IMR-90 (cell line): ENCODE measurements around the gene CHRM4. TPM values are rescaled to one million over a fixed set of nuclear protein-coding genes. Genes with fewer than 3 reads are reported as not detected.

Experiments
- ATAC-seq: fragments of 200-7000 bp; cut with Tn5 transposase; 2 replicates; pipeline ENCODE4 v1.9.1; 2020; ENCODE audit warnings: low read depth, mild to moderate bottlenecking, moderate library complexity
- BruUV-seq: library from RNA; stranded (reverse); fragments of 400-500 nt; replicated peaks from 2 replicates; lab custom pipeline; 2021; lab: Mats Ljungman, UMichigan
- CTCF ChIA-PET: fragments of 300-600 bp; formaldehyde crosslinking; extraction: SDS; loops from one replicate; lab custom pipeline; 2021; ENCODE audit warnings: antibody characterized with exemption; lab: Yijun Ruan, JAX
- POLR2A ChIA-PET: fragments of 300-600 bp; sonication (Branson Sonifier 250); formaldehyde crosslinking; loops from one replicate; lab custom pipeline; 2022; ENCODE audit warnings: antibody characterized with exemption; ENCODE audit not compliant: unreplicated experiment; lab: Charles Lee
- DNase-seq: peaks from one replicate; pipeline ENCODE4 v3.0.0; 2013
- H2AFZ ChIP-seq: replicated peaks from 2 replicates; pipeline ENCODE3; 2013; ENCODE audit warnings: low read length, mild to moderate bottlenecking; ENCODE audit not compliant: poor library complexity
- H2AK5ac ChIP-seq: 2 replicates; pipeline ENCODE4 v1.6.1; 2013; ENCODE audit warnings: low read depth, low read length, inconsistent platforms
- H2AK9ac ChIP-seq: replicated peaks from 2 replicates; pipeline ENCODE3; 2013; ENCODE audit warnings: mild to moderate bottlenecking, low read depth, low read length, moderate library complexity; ENCODE audit not compliant: poor library complexity
- H2BK120ac ChIP-seq: 2 replicates; pipeline ENCODE4 v1.6.1; 2013; ENCODE audit warnings: low read depth, low read length, inconsistent platforms
- H2BK15ac ChIP-seq: 3 replicates; pipeline ENCODE4 v1.6.1; 2013; ENCODE audit warnings: low read depth, low read length, inconsistent platforms
- H2BK20ac ChIP-seq: 2 replicates; pipeline ENCODE4 v1.6.1; 2013; ENCODE audit warnings: low read depth, mild to moderate bottlenecking, inconsistent platforms, low read length, moderate library complexity
- H2BK5ac ChIP-seq: 2 replicates; pipeline ENCODE4 v1.6.1; 2013; ENCODE audit warnings: mild to moderate bottlenecking, low read depth, low read length, inconsistent platforms; ENCODE audit not compliant: poor library complexity, severe bottlenecking
- H3K14ac ChIP-seq: replicated peaks from 2 replicates; pipeline ENCODE4 v1.6.1; 2013; ENCODE audit warnings: low read depth, low read length, inconsistent platforms
- H3K18ac ChIP-seq: 2 replicates; pipeline ENCODE4 v1.6.1; 2013; ENCODE audit warnings: low read depth, low read length, control low read depth
- H3K23ac ChIP-seq: 2 replicates; pipeline ENCODE4 v1.6.1; 2013; ENCODE audit warnings: low read depth, low read length, inconsistent platforms
- H3K27ac ChIP-seq: 2 replicates; pipeline ENCODE4 v1.5.1; 2013; ENCODE audit warnings: mild to moderate bottlenecking, control low read depth, low read length; ENCODE audit not compliant: insufficient read depth
- H3K27me3 ChIP-seq: 2 replicates; pipeline ENCODE4 v1.6.1; 2013; ENCODE audit warnings: low read length; ENCODE audit not compliant: control insufficient read depth, insufficient read depth
- H3K36me3 ChIP-seq: 2 replicates; pipeline ENCODE4 v1.6.1; 2013; ENCODE audit warnings: low read length, mixed read lengths; ENCODE audit not compliant: control insufficient read depth, insufficient read depth
- H3K4ac ChIP-seq: 2 replicates; pipeline ENCODE4 v1.6.1; 2013; ENCODE audit warnings: low read depth, low read length, inconsistent platforms
- H3K4me1 ChIP-seq: 2 replicates; pipeline ENCODE4 v1.6.1; 2013; ENCODE audit warnings: low read length, mixed read lengths; ENCODE audit not compliant: control insufficient read depth, insufficient read depth
- H3K4me2 ChIP-seq: 2 replicates; pipeline ENCODE4 v1.6.1; 2013; ENCODE audit warnings: low read depth, mild to moderate bottlenecking, control low read depth, low read length, moderate library complexity
- H3K4me3 ChIP-seq: 2 replicates; pipeline ENCODE4 v1.5.1; 2013; ENCODE audit warnings: low read depth, mild to moderate bottlenecking, control low read depth, low read length, moderate library complexity; ENCODE audit not compliant: insufficient read depth
- H3K56ac ChIP-seq: 2 replicates; pipeline ENCODE4 v1.6.1; 2013; ENCODE audit warnings: low read length, inconsistent platforms; ENCODE audit not compliant: insufficient read depth; ENCODE audit errors: extremely low read depth
- H3K79me1 ChIP-seq, 2 experiments: 2 replicates each; pipeline ENCODE4 v1.6.1; 2013; ENCODE audit warnings: low read length in 2 of 2, inconsistent platforms in 1 of 2, low read depth in 1 of 2
- H3K9ac ChIP-seq: 2 replicates; pipeline ENCODE4 v1.6.1; 2013; ENCODE audit warnings: low read depth, low read length, control low read depth
- H3K9me1 ChIP-seq: 2 replicates; pipeline ENCODE4 v1.6.1; 2013; ENCODE audit warnings: low read length, inconsistent platforms; ENCODE audit not compliant: insufficient read depth
- H3K9me3 ChIP-seq: 2 replicates; pipeline ENCODE4 v1.6.1; 2013; ENCODE audit warnings: low read length; ENCODE audit not compliant: control insufficient read depth, insufficient read depth
- H4K20me1 ChIP-seq: 2 replicates; pipeline ENCODE4 v1.6.1; 2013; ENCODE audit warnings: low read length, inconsistent platforms; ENCODE audit not compliant: insufficient read depth
- H4K5ac ChIP-seq: 2 replicates; pipeline ENCODE4 v1.6.1; 2013; ENCODE audit warnings: mild to moderate bottlenecking, low read depth, low read length, control low read depth
- H4K8ac ChIP-seq, 2 experiments: 2 replicates each; pipeline ENCODE4 v1.6.1; 2013; ENCODE audit warnings: low read depth in 2 of 2, low read length in 2 of 2, control low read depth in 1 of 2, inconsistent platforms in 1 of 2
- H4K91ac ChIP-seq: 2 replicates; pipeline ENCODE4 v1.6.1; 2013; ENCODE audit warnings: low read depth, low read length, inconsistent platforms; ENCODE audit not compliant: insufficient read depth
- BHLHE40 ChIP-seq: fragments of 150-350 bp; IDR thresholded peaks from 2 replicates; pipeline ENCODE4 v1.6.1; 2016; ENCODE audit warnings: mild to moderate bottlenecking, low read depth, low read length
- CEBPB ChIP-seq: IDR thresholded peaks from 2 replicates; pipeline ENCODE4 v1.6.1; 2012; ENCODE audit warnings: low read depth, low read length, improper control_type of control experiment
- CHD1 ChIP-seq: IDR thresholded peaks from 2 replicates; pipeline ENCODE4 v1.6.1; 2012; ENCODE audit warnings: low read depth, low read length, improper control_type of control experiment
- CTCF ChIP-seq: conservative IDR thresholded peaks from 2 replicates; pipeline ENCODE4 v1.5.1; 2012; ENCODE audit warnings: mild to moderate bottlenecking, low read depth, low read length, improper control_type of control experiment
- ELK1 ChIP-seq: fragments of 150-350 bp; IDR thresholded peaks from 2 replicates; pipeline ENCODE4 v1.6.1; 2016; ENCODE audit warnings: low read depth, mild to moderate bottlenecking, low read length, moderate library complexity, borderline replicate concordance
- FOS ChIP-seq: fragments of 150-350 bp; IDR thresholded peaks from 2 replicates; pipeline ENCODE4 v1.6.1; 2016; ENCODE audit warnings: low read depth, low read length
- MAFK ChIP-seq: IDR thresholded peaks from 2 replicates; pipeline ENCODE4 v1.6.1; 2012; ENCODE audit warnings: low read depth, low read length, improper control_type of control experiment
- MAZ ChIP-seq: IDR thresholded peaks from 2 replicates; pipeline ENCODE4 v1.6.1; 2012; ENCODE audit warnings: low read depth, mild to moderate bottlenecking, low read length, improper control_type of control experiment, moderate library complexity, borderline replicate concordance
- MXI1 ChIP-seq: IDR thresholded peaks from 2 replicates; pipeline ENCODE4 v1.6.1; 2012; ENCODE audit warnings: low read depth, mild to moderate bottlenecking, low read length, moderate library complexity, borderline replicate concordance
- NFE2L2 ChIP-seq: fragments of 150-350 bp; IDR thresholded peaks from 2 replicates; pipeline ENCODE4 v1.6.1; 2016; ENCODE audit warnings: low read depth, mild to moderate bottlenecking, low read length
- POLR2A ChIP-seq: IDR thresholded peaks from 2 replicates; pipeline ENCODE4 v1.6.1; 2012; ENCODE audit warnings: mild to moderate bottlenecking, low read depth, low read length
- RAD21 ChIP-seq: IDR thresholded peaks from 2 replicates; pipeline ENCODE4 v1.6.1; 2012; ENCODE audit warnings: low read length, improper control_type of control experiment
- RCOR1 ChIP-seq: IDR thresholded peaks from 2 replicates; pipeline ENCODE4 v1.6.1; 2012; ENCODE audit warnings: mild to moderate bottlenecking, low read length, improper control_type of control experiment; ENCODE audit not compliant: insufficient replicate concordance
- RFX5 ChIP-seq: IDR thresholded peaks from 2 replicates; pipeline ENCODE4 v1.8.0; 2012; ENCODE audit warnings: low read depth, mild to moderate bottlenecking, low read length, moderate library complexity
- SMC3 ChIP-seq: fragments of 150-350 bp; IDR thresholded peaks from 2 replicates; pipeline ENCODE4 v1.6.1; 2016; ENCODE audit warnings: low read depth, mild to moderate bottlenecking, antibody characterized with exemption, low read length, moderate library complexity
- USF2 ChIP-seq: fragments of 150-350 bp; IDR thresholded peaks from 2 replicates; pipeline ENCODE4 v1.6.1; 2017; ENCODE audit warnings: mild to moderate bottlenecking, antibody characterized with exemption, low read length, low read depth
- WGBS, 2 experiments: methylation state at CpG; one replicate each; pipeline versions ENCODE4 v1.1.5 to v1.1.7; 2013; ENCODE audit warnings: missing lambda C conversion rate in 2 of 2; ENCODE audit not compliant: insufficient read length in 1 of 2; ENCODE audit errors: extremely low coverage in 2 of 2; 5-methylcytosine and 5-hydroxymethylcytosine counted together
- dilution Hi-C: fragments of 300-500 bp; cut with HindIII; formaldehyde crosslinking; loops from one replicate; pipeline ENCODE4 v1.14.3; 2018; ENCODE audit warnings: low sequenced_read_pairs; ENCODE audit not compliant: unreplicated experiment
- in situ Hi-C: fragments of 300-500 bp; cut with MboI; formaldehyde crosslinking; loops from 3 replicates; pipeline ENCODE4 v1.14.3; 2019; ENCODE audit warnings: low sequenced_read_pairs, inconsistent platforms, mixed read lengths
- intact Hi-C: fragments of 100-400 bp; cut with micrococcal nuclease; formaldehyde crosslinking; loops from 2 replicates; pipeline ENCODE4 v1.10.0; 2022
- polyA plus RNA-seq, 3 experiments: library from polyadenylated mRNA; depleted of rRNA; stranded (reverse); fragments of >200 nt; gene quantifications; 2 replicates each; pipeline ENCODE4 v1.2.3, GENCODE V29; 2012; ENCODE audit warnings: low replicate concordance in 1 of 3
- total RNA-seq: library from RNA; depleted of rRNA; stranded (reverse); fragments of >200 nt; gene quantifications from 2 replicates; pipeline ENCODE4 v1.2.3, GENCODE V29; 2012

Gene CHRM4
- total and polyA plus RNA-seq, 2 of the 4 experiments (the other 2 are of a cell fraction): 0.09 to 0.18 TPM

GRCh38 chr11:46377290-46377689 is 14.3 kb downstream of the CHRM4 start:
- H3K4me1 ChIP-seq: peaks cover 4% of the 10 kb centered on the region
- H3K56ac ChIP-seq: no peak overlapping the region
- no peak overlapping the region for H3K4me2 ChIP-seq
- peaks cover 26% of the 10 kb centered on the region for H3K36me3 ChIP-seq
- H4K91ac ChIP-seq: no peak overlapping the region
- no peak overlapping the region for H2AK9ac ChIP-seq
- H2BK20ac ChIP-seq: no peak overlapping the region
- no peak overlapping the region for H3K4me3 ChIP-seq
- H4K8ac ChIP-seq: no peak overlapping the region
- H3K79me1 ChIP-seq: no peaks in the 10 kb centered on the region
- H3K9me3 ChIP-seq: no peaks in the 10 kb centered on the region
- in situ Hi-C loops (no loop called here), dilution Hi-C loops (no loop called here), intact Hi-C loops (no loop called here)
- no peak for ATAC-seq
- no peaks in the 10 kb centered on the region for H3K27me3 ChIP-seq
- CTCF ChIA-PET: no interaction called here
- H2BK15ac ChIP-seq: no peak overlapping the region
- no peak overlapping the region for H3K23ac ChIP-seq
- no peak overlapping the region for H2AK5ac ChIP-seq
- no peak overlapping the region for H2BK120ac ChIP-seq
- H2BK5ac ChIP-seq: no peak overlapping the region
- H4K20me1 ChIP-seq: no peaks in the 10 kb centered on the region
- H3K4ac ChIP-seq: no peak overlapping the region
- no peak overlapping the region for H3K27ac ChIP-seq
- H3K14ac ChIP-seq: no peak overlapping the region
- no peak for DNase-seq
- no peak overlapping the region for H4K5ac ChIP-seq
- H2AFZ ChIP-seq: no peak overlapping the region
- POLR2A ChIA-PET: no interaction called here
- BruUV-seq: no TSS peak
- WGBS, 2 experiments: 100% methylated on average over 7 of the region's 11 CpGs; no CpG with 5 or more reads in 1 of the 2 experiments
- H3K18ac ChIP-seq: no peak overlapping the region
- no peaks in the 10 kb centered on the region for H3K9me1 ChIP-seq
- H3K9ac ChIP-seq: no peak overlapping the region
- no peak for TF ChIP-seq CEBPB
- no peak for TF ChIP-seq FOS
- TF ChIP-seq ELK1: no peak
- no peak for TF ChIP-seq MXI1
- TF ChIP-seq RCOR1: no peak
- no peak for TF ChIP-seq RAD21
- no peak for TF ChIP-seq CTCF
- TF ChIP-seq MAFK: no peak
- TF ChIP-seq POLR2A: no peak
- TF ChIP-seq SMC3: no peak
- TF ChIP-seq BHLHE40: no peak
- TF ChIP-seq NFE2L2: no peak
- no peak for TF ChIP-seq RFX5
- TF ChIP-seq CHD1: no peak
- no peak for TF ChIP-seq MAZ
- no peak for TF ChIP-seq USF2
